ENCODE results near the gene MBTPS1.

DNA sequence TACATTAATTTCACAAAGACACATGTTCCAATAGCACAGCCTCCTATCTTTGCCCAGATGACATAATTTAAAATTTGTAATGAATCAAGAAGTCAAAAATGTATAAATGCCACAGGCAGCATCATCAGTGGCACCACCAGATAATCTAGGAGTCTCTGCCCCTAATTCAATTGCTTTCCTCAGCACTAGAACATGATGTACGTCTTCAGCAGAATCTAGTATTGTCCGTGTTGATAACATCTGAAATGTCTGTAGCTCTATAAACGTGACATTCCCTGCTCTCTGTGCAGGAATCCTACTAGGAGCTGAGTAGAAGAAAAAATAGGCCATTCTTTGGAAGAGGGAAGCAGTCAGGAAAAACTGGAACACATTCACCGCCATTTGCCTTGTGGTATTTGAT, 52.8 kb downstream of the MBTPS1 start:
- TF ChIP-seq, protein P1, sequence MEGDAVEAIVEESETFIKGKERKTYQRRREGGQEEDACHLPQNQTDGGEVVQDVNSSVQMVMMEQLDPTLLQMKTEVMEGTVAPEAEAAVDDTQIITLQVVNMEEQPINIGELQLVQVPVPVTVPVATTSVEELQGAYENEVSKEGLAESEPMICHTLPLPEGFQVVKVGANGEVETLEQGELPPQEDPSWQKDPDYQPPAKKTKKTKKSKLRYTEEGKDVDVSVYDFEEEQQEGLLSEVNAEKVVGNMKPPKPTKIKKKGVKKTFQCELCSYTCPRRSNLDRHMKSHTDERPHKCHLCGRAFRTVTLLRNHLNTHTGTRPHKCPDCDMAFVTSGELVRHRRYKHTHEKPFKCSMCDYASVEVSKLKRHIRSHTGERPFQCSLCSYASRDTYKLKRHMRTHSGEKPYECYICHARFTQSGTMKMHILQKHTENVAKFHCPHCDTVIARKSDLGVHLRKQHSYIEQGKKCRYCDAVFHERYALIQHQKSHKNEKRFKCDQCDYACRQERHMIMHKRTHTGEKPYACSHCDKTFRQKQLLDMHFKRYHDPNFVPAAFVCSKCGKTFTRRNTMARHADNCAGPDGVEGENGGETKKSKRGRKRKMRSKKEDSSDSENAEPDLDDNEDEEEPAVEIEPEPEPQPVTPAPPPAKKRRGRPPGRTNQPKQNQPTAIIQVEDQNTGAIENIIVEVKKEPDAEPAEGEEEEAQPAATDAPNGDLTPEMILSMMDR (conservative IDR thresholded peaks at IDR 0.05 in 1 of 2, IDR thresholded peaks at IDR 0.05 in 1 of 2; ENCODE audit: extremely low read depth in 1 of 2, insufficient read depth in 1 of 2, low read depth in 1 of 2, low read length in 2 of 2), result no peak
- no peak for TF ChIP-seq EZH2 (IDR thresholded peaks at IDR 0.05; ENCODE audit: borderline replicate concordance, low read length)
